WTC11 (cell line): ENCODE results near the gene CA11. TPM values are rescaled to one million over a fixed set of nuclear protein-coding genes. Genes with fewer than 3 reads are reported as not detected.

Source experiments
- ATAC-seq: fragments of 200-7000 bp; cut with Tn5 transposase; 2 replicates; pipeline ENCODE4 v1.10.0; 2021; ENCODE audit warnings: mild to moderate bottlenecking, moderate library complexity
- CTCF ChIA-PET: fragments of 300-600 bp; sonication (Branson Sonifier 250); formaldehyde crosslinking; loops from one replicate; lab custom pipeline; 2021; ENCODE audit warnings: antibody characterized with exemption; lab: Charles Lee
- POLR2A ChIA-PET: fragments of 350-600 bp; sonication (Branson Sonifier 250); formaldehyde crosslinking; loops from one replicate; lab custom pipeline; 2021; ENCODE audit warnings: antibody characterized with exemption; lab: Charles Lee
- DNase-seq: peaks from one replicate; pipeline ENCODE4 v3.0.0; 2021; ENCODE audit warnings: low spot score
- H3K27ac Mint-ChIP-seq: 2 replicates; pipeline ENCODE4 v1.8.0; 2021; ENCODE audit warnings: mixed read lengths
- H3K27me3 Mint-ChIP-seq: 2 replicates; pipeline ENCODE4 v1.8.0; 2021; ENCODE audit warnings: low read depth, mild to moderate bottlenecking, moderate library complexity, mixed read lengths
- H3K36me3 Mint-ChIP-seq: 2 replicates; pipeline ENCODE4 v1.8.0; 2021; ENCODE audit warnings: mixed read lengths
- H3K4me1 Mint-ChIP-seq: 2 replicates; pipeline ENCODE4 v1.8.0; 2022; ENCODE audit warnings: mixed read lengths
- H3K4me3 Mint-ChIP-seq: 2 replicates; pipeline ENCODE4 v1.8.0; 2021; ENCODE audit warnings: mild to moderate bottlenecking, moderate library complexity, mixed read lengths
- H3K9me3 Mint-ChIP-seq: 2 replicates; pipeline ENCODE4 v1.8.0; 2021; ENCODE audit warnings: mixed read lengths
- ATF1 ChIP-seq: sonication (generic); formaldehyde crosslinking; IDR thresholded peaks from 2 replicates; pipeline ENCODE4 v1.8.1; 2023; ENCODE audit warnings: mild to moderate bottlenecking, moderate library complexity, missing genetic modification reagents
- ATF6 ChIP-seq: sonication (generic); formaldehyde crosslinking; IDR thresholded peaks from 2 replicates; pipeline ENCODE4 v1.8.1; 2023; ENCODE audit warnings: mild to moderate bottlenecking, missing genetic modification reagents
- E2F4 ChIP-seq: sonication (generic); formaldehyde crosslinking; IDR thresholded peaks from 2 replicates; pipeline ENCODE4 v1.8.1; 2022; ENCODE audit warnings: low read depth, mild to moderate bottlenecking, moderate library complexity, missing genetic modification reagents, borderline replicate concordance
- FOXK1 ChIP-seq: sonication (generic); formaldehyde crosslinking; IDR thresholded peaks from 2 replicates; pipeline ENCODE4 v1.8.0; 2022; ENCODE audit warnings: mild to moderate bottlenecking, moderate library complexity, missing genetic modification reagents
- JUN ChIP-seq: sonication (generic); formaldehyde crosslinking; IDR thresholded peaks from 2 replicates; pipeline ENCODE4 v1.8.0; 2023; ENCODE audit warnings: mild to moderate bottlenecking, missing genetic modification reagents
- MAX ChIP-seq: sonication (generic); formaldehyde crosslinking; IDR thresholded peaks from 2 replicates; pipeline ENCODE4 v1.8.0; 2022; ENCODE audit warnings: mild to moderate bottlenecking, missing genetic modification reagents
- MYBL2 ChIP-seq: sonication (generic); formaldehyde crosslinking; IDR thresholded peaks from 2 replicates; pipeline ENCODE4 v1.8.1; 2023; ENCODE audit warnings: mild to moderate bottlenecking, moderate library complexity, missing genetic modification reagents
- NFYB ChIP-seq: sonication (generic); formaldehyde crosslinking; conservative IDR thresholded peaks from 2 replicates; pipeline ENCODE4 v1.8.0; 2022; ENCODE audit warnings: low read depth, missing genetic modification reagents
- NR2C2 ChIP-seq: sonication (generic); formaldehyde crosslinking; IDR thresholded peaks from 2 replicates; pipeline ENCODE4 v1.8.0; 2022; ENCODE audit warnings: mild to moderate bottlenecking, missing genetic modification reagents
- NR3C1 ChIP-seq: sonication (generic); formaldehyde crosslinking; conservative IDR thresholded peaks from 2 replicates; pipeline ENCODE4 v1.8.1; 2023; ENCODE audit warnings: low read depth, mild to moderate bottlenecking, missing genetic modification reagents
- PRRX2 ChIP-seq: fragments of 250-450 bp; sonication (Bioruptor Pico); IDR thresholded peaks from 2 replicates; pipeline ENCODE4 v1.8.0; 2021; ENCODE audit warnings: mild to moderate bottlenecking
- SMAD3 ChIP-seq: sonication (generic); formaldehyde crosslinking; IDR thresholded peaks from 2 replicates; pipeline ENCODE4 v1.8.0; 2022; ENCODE audit warnings: missing genetic modification reagents, mild to moderate bottlenecking, borderline replicate concordance
- SMAD4 ChIP-seq: sonication (generic); formaldehyde crosslinking; IDR thresholded peaks from 2 replicates; pipeline ENCODE4 v1.8.0; 2022; ENCODE audit warnings: mild to moderate bottlenecking, missing genetic modification reagents
- SP1 ChIP-seq: sonication (generic); formaldehyde crosslinking; conservative IDR thresholded peaks from 2 replicates; pipeline ENCODE4 v1.8.1; 2022; ENCODE audit warnings: missing genetic modification reagents
- STAT6 ChIP-seq: sonication (generic); formaldehyde crosslinking; conservative IDR thresholded peaks from 2 replicates; pipeline ENCODE4 v1.8.1; 2023; ENCODE audit warnings: mild to moderate bottlenecking, low read depth, missing genetic modification reagents, moderate library complexity
- TCF7 ChIP-seq: sonication (generic); formaldehyde crosslinking; IDR thresholded peaks from 2 replicates; pipeline ENCODE4 v1.8.0; 2022; ENCODE audit warnings: mild to moderate bottlenecking, low read depth, missing genetic modification reagents, moderate library complexity
- ZBTB21 ChIP-seq: sonication (generic); formaldehyde crosslinking; IDR thresholded peaks from 2 replicates; pipeline ENCODE4 v1.8.1; 2023; ENCODE audit warnings: mild to moderate bottlenecking, missing genetic modification reagents, borderline replicate concordance
- ZMAT4 ChIP-seq: fragments of 250-450 bp; sonication (Bioruptor Pico); IDR thresholded peaks from 2 replicates; pipeline ENCODE4 v1.9.0; 2021; ENCODE audit warnings: mild to moderate bottlenecking
- ZNF138 ChIP-seq: sonication (generic); formaldehyde crosslinking; conservative IDR thresholded peaks from 2 replicates; pipeline ENCODE4 v1.8.1; 2022; ENCODE audit warnings: mild to moderate bottlenecking, moderate library complexity, missing genetic modification reagents
- ZNF423 ChIP-seq: fragments of 250-450 bp; sonication (Bioruptor Pico); IDR thresholded peaks from 2 replicates; pipeline ENCODE4 v2.1.2; 2022; ENCODE audit warnings: mild to moderate bottlenecking, moderate library complexity
- total RNA-seq: library from RNA; stranded (reverse); gene quantifications from 3 replicates; pipeline ENCODE4 v1.2.3, GENCODE V29; 2021

The CA11 gene
- total RNA-seq, 1 experiment from 2014 or later: 41.4 TPM

- TF ChIP-seq ZNF138 (CRISPR knock-in tag) (no peak), ATF6 (CRISPR knock-in tag) (no peak), SMAD4 (no peak), ZNF423 (CRISPR knock-in tag) (no peak), MAX (no peak), JUN (CRISPR knock-in tag) (no peak), ZMAT4 (CRISPR knock-in tag) (no peak), ATF1 (CRISPR knock-in tag) (no peak), FOXK1 (no peak), MYBL2 (no peak), PRRX2 (no peak), TCF7 (no peak), ZBTB21 (CRISPR knock-in tag) (no peak), SP1 (no peak), SMAD3 (CRISPR knock-in tag) (no peak), NR3C1 (CRISPR knock-in tag) (no peak), NFYB (CRISPR knock-in tag) (no peak), NR2C2 (CRISPR knock-in tag) (no peak), E2F4 (CRISPR knock-in tag) (no peak), STAT6 (no peak)
- peak; percentile 68 for DNase-seq
- H3K36me3 Mint-ChIP-seq: peaks cover 9% of the 10 kb centered on the region; the same call in 1 of the 2 replicates
- peaks cover 15% of the 10 kb centered on the region for H3K27me3 Mint-ChIP-seq
- H3K4me1 Mint-ChIP-seq: peaks cover 34% of the 10 kb centered on the region
- peak overlapping the region; percentile 81 for H3K4me3 Mint-ChIP-seq
- H3K27ac Mint-ChIP-seq: peak overlapping the region; percentile 95
- ChIA-PET CTCF (interaction anchor here (1.6 kb wide), 1 partner anchor 174 kb away, joined by 4 read pairs; no protein-coding TSS in a partner anchor), POLR2A (interaction anchor here (1.0 kb wide), 1 partner anchor 8 kb away, joined by 3 read pairs; no protein-coding TSS in a partner anchor)
- ATAC-seq: no peak
- no peaks in the 10 kb centered on the region for H3K9me3 Mint-ChIP-seq
These were observed 7.1 kb downstream of the CA11 start for GRCh38 chr19:48638831-48639381.
